H1 (cell line): ENCODE data around the gene CGA. TPM values are rescaled to one million over a fixed set of nuclear protein-coding genes. Genes with fewer than 3 reads are reported as not detected.

Source experiments
- CTCF ChIA-PET: fragments of 300-600 bp; sonication (Branson Sonifier 250); formaldehyde crosslinking; loops from one replicate; lab custom pipeline; 2021; ENCODE audit not compliant: partially characterized antibody; lab: Charles Lee
- POLR2A ChIA-PET: fragments of 300-600 bp; sonication (Branson Sonifier 250); formaldehyde crosslinking; loops from one replicate; lab custom pipeline; 2021; ENCODE audit warnings: inconsistent platforms; ENCODE audit not compliant: partially characterized antibody; lab: Charles Lee
- DNase-seq, 2 experiments: peaks; one replicate each; pipeline versions ENCODE4 v3.0.0 to v3.0.0-alpha.2; 2010 to 2022; ENCODE audit warnings: low spot score in 2 of 2, low read depth in 1 of 2, mixed read lengths in 1 of 2
- FAIRE-seq: peaks from 2 replicates; lab custom pipeline; 2011; peaks lifted over from hg19 to GRCh38; lab: Jason Lieb, UNC
- H2AFZ ChIP-seq: 2 replicates; pipeline ENCODE4 v1.8.1; 2012; ENCODE audit warnings: low read length, inconsistent platforms
- H2AK5ac ChIP-seq: 2 replicates; pipeline ENCODE4 v1.6.1; 2013; ENCODE audit warnings: low read depth, low read length
- H2BK120ac ChIP-seq: replicated peaks from 2 replicates; pipeline ENCODE3; 2013; ENCODE audit warnings: low read depth, low read length, inconsistent platforms
- H2BK12ac ChIP-seq: 2 replicates; pipeline ENCODE4 v1.6.1; 2013; ENCODE audit warnings: low read depth, low read length
- H2BK15ac ChIP-seq: 2 replicates; pipeline ENCODE4 v1.6.1; 2013; ENCODE audit warnings: low read length
- H2BK20ac ChIP-seq: 2 replicates; pipeline ENCODE4 v1.6.1; 2013; ENCODE audit warnings: low read length
- H2BK5ac ChIP-seq: 2 replicates; pipeline ENCODE4 v1.6.1; 2013; ENCODE audit warnings: low read depth, low read length
- H3K14ac ChIP-seq: 2 replicates; pipeline ENCODE4 v1.6.1; 2013; ENCODE audit warnings: inconsistent platforms; ENCODE audit not compliant: insufficient read length
- H3K18ac ChIP-seq: 2 replicates; pipeline ENCODE4 v1.6.1; 2013; ENCODE audit warnings: low read length; ENCODE audit errors: extremely low read depth
- H3K23ac ChIP-seq: 2 replicates; pipeline ENCODE4 v1.6.1; 2013; ENCODE audit warnings: inconsistent platforms; ENCODE audit not compliant: insufficient read length
- H3K23me2 ChIP-seq: 2 replicates; pipeline ENCODE4 v1.6.1; 2013; ENCODE audit warnings: low read depth, low read length
- H3K27ac ChIP-seq: 2 replicates; pipeline ENCODE4 v1.6.1; 2011; ENCODE audit warnings: low read depth, low read length, inconsistent platforms
- H3K27me3 ChIP-seq, 4 experiments: replicated peaks in 1 of 4; 1 replicate in 1 of 4; 2 replicates in 3 of 4; pipeline versions ENCODE4 v1.6.1 to v1.8.1; 2011 to 2013; ENCODE audit warnings: low read length in 3 of 4, mild to moderate bottlenecking in 3 of 4, inconsistent platforms in 2 of 4, mixed read lengths in 2 of 4, moderate library complexity in 1 of 4; ENCODE audit not compliant: control insufficient read depth in 3 of 4, insufficient read depth in 3 of 4; ENCODE audit errors: extremely low read depth in 1 of 4
- H3K36me3 ChIP-seq, 4 experiments: 2 replicates each; pipeline versions ENCODE4 v1.6.1 to v1.8.1; 2011 to 2013; ENCODE audit warnings: mild to moderate bottlenecking in 4 of 4, low read length in 3 of 4, moderate library complexity in 2 of 4, control low read depth in 1 of 4, inconsistent platforms in 1 of 4; ENCODE audit not compliant: insufficient read depth in 4 of 4, control insufficient read depth in 2 of 4
- H3K4ac ChIP-seq: replicated peaks from 2 replicates; pipeline ENCODE3; 2013; ENCODE audit warnings: low read length, low read depth, mixed read lengths, inconsistent platforms; ENCODE audit not compliant: insufficient read length
- H3K4me1 ChIP-seq, 4 experiments: replicated peaks in 1 of 4; 1 replicate in 1 of 4; 2 replicates in 3 of 4; pipeline versions ENCODE4 v1.6.1 to v1.8.1; 2011 to 2013; ENCODE audit warnings: low read length in 3 of 4, inconsistent platforms in 2 of 4, mixed read lengths in 1 of 4; ENCODE audit not compliant: insufficient read depth in 4 of 4, control insufficient read depth in 3 of 4
- H3K4me2 ChIP-seq, 2 experiments: 2 replicates each; pipeline versions ENCODE4 v1.6.1 to v1.8.1; 2011 to 2013; ENCODE audit warnings: low read depth in 2 of 2, low read length in 2 of 2, control low read depth in 1 of 2, inconsistent platforms in 1 of 2, mild to moderate bottlenecking in 1 of 2; ENCODE audit not compliant: insufficient read depth in 1 of 2
- H3K4me3 ChIP-seq, 4 experiments: fragments of 200-600, 300-600 bp in 1 of 4; sonication (generic), shearing (Covaris generic), sonication (Bioruptor Twin) in 1 of 4; 2 replicates each; pipeline versions ENCODE4 v1.5.1 to v1.8.1; 2011 to 2016; ENCODE audit warnings: low read length in 4 of 4, low read depth in 3 of 4, control low read depth in 2 of 4, inconsistent platforms in 2 of 4, mild to moderate bottlenecking in 2 of 4, mixed read lengths in 1 of 4, moderate library complexity in 1 of 4; ENCODE audit not compliant: insufficient read depth in 2 of 4; ENCODE audit errors: extremely low read depth in 1 of 4
- H3K56ac ChIP-seq: replicated peaks from 2 replicates; pipeline ENCODE3; 2013; ENCODE audit warnings: low read depth, mild to moderate bottlenecking, mixed read lengths, low read length, inconsistent platforms; ENCODE audit not compliant: insufficient read length
- H3K79me1 ChIP-seq: 2 replicates; pipeline ENCODE4 v1.6.1; 2013; ENCODE audit warnings: low read depth, low read length, control low read depth
- H3K79me2 ChIP-seq, 2 experiments: 2 replicates each; pipeline versions ENCODE4 v1.6.1 to v1.8.1; 2012 to 2013; ENCODE audit warnings: low read length in 2 of 2, mild to moderate bottlenecking in 2 of 2, inconsistent platforms in 1 of 2; ENCODE audit not compliant: insufficient read depth in 2 of 2, control insufficient read depth in 1 of 2
- H3K9ac ChIP-seq, 4 experiments: replicated peaks in 1 of 4; 1 replicate in 1 of 4; 2 replicates in 3 of 4; pipeline versions ENCODE4 v1.6.1 to v1.8.1; 2011 to 2013; ENCODE audit warnings: low read depth in 3 of 4, low read length in 3 of 4, control low read depth in 2 of 4, mild to moderate bottlenecking in 2 of 4, moderate library complexity in 2 of 4, inconsistent platforms in 1 of 4; ENCODE audit errors: extremely low read depth in 1 of 4
- H3K9me3 ChIP-seq, 2 experiments: 2 replicates each; pipeline versions ENCODE4 v1.6.1 to v1.8.1; 2012 to 2013; ENCODE audit warnings: mild to moderate bottlenecking in 2 of 2, moderate library complexity in 2 of 2, control low read depth in 1 of 2, inconsistent platforms in 1 of 2, low read depth in 1 of 2, low read length in 1 of 2, mixed read lengths in 1 of 2; ENCODE audit not compliant: insufficient read depth in 2 of 2
- H4K20me1 ChIP-seq, 2 experiments: replicated peaks in 1 of 2; 2 replicates each; pipeline versions ENCODE3 to v1.8.1; 2011 to 2013; ENCODE audit warnings: inconsistent platforms in 2 of 2, low read length in 2 of 2, mild to moderate bottlenecking in 1 of 2; ENCODE audit not compliant: insufficient read depth in 2 of 2, control insufficient read depth in 1 of 2
- H4K5ac ChIP-seq: 2 replicates; pipeline ENCODE4 v1.6.1; 2013; ENCODE audit warnings: low read length, low read depth, mixed read lengths, inconsistent platforms; ENCODE audit not compliant: insufficient read length
- H4K8ac ChIP-seq: 2 replicates; pipeline ENCODE4 v1.8.0; 2013; ENCODE audit warnings: mild to moderate bottlenecking, moderate library complexity, low read length, inconsistent platforms; ENCODE audit not compliant: insufficient read depth; ENCODE audit errors: extremely low read depth
- H4K91ac ChIP-seq: replicated peaks from 2 replicates; pipeline ENCODE3; 2013; ENCODE audit warnings: low read length, mixed read lengths, inconsistent platforms; ENCODE audit not compliant: insufficient read length
- CBX8 ChIP-seq: fragments of 300-800, 300-1000 bp; sonication (generic); IDR thresholded peaks from 2 replicates; pipeline ENCODE4 v1.7.1; 2016; ENCODE audit warnings: low read depth, low read length, borderline replicate concordance
- HDAC2 ChIP-seq, 2 experiments: fragments of 300-600 bp in 1 of 2; sonication (generic) in 1 of 2; IDR thresholded peaks; 2 replicates each; pipeline ENCODE4 v1.6.1; 2011 to 2012; ENCODE audit warnings: low read depth in 2 of 2, low read length in 2 of 2, mild to moderate bottlenecking in 2 of 2, moderate library complexity in 2 of 2, borderline replicate concordance in 1 of 2, inconsistent platforms in 1 of 2
- SP4 ChIP-seq: IDR thresholded peaks from 2 replicates; pipeline ENCODE4 v1.6.1; 2012; ENCODE audit warnings: low read length, inconsistent platforms
- WGBS, 2 experiments: shearing (Covaris generic) in 1 of 2; methylation state at CpG; one replicate each; pipeline versions ENCODE4 v1.1.6 to v1.1.7; 2013 to 2015; ENCODE audit warnings: low lambda C conversion rate in 2 of 2, mixed read lengths in 2 of 2, inconsistent platforms in 1 of 2, low coverage in 1 of 2, missing lambda C conversion rate in 1 of 2; ENCODE audit not compliant: insufficient replicate concordance in 2 of 2, insufficient coverage in 1 of 2, insufficient read length in 1 of 2; ENCODE audit errors: extremely low coverage in 1 of 2, missing lambda C conversion rate in 1 of 2; 5-methylcytosine and 5-hydroxymethylcytosine counted together
- polyA plus RNA-seq, 7 experiments: library from polyadenylated mRNA; depleted of rRNA in 3 of 7; stranded (reverse) in 5 of 7; unstranded in 2 of 7; fragments of >200 nt in 5 of 7; fragments of 200-250 nt in 2 of 7; gene quantifications; 1 replicate in 5 of 7; 2 replicates in 1 of 7; 4 replicates in 1 of 7; pipeline versions ENCODE4 v1.2.1 to v1.2.3, GENCODE V29; 2011 to 2013; ENCODE audit warnings: missing spikeins in 2 of 7, mixed read lengths in 2 of 7
- total RNA-seq: library from RNA; stranded (reverse); fragmentation: NEBNext Ultra II Directional; extraction: Animal tissue kit (Norgen Biotek cat#: 25700); gene quantifications from 2 replicates; pipeline ENCODE4 v1.2.1, GENCODE V29; 2021

Gene CGA
- total and polyA plus RNA-seq, 2 of the 8 experiments (the other 6 are each of a cell fraction or from before 2014, with no cell fraction given): not detected

DNA sequence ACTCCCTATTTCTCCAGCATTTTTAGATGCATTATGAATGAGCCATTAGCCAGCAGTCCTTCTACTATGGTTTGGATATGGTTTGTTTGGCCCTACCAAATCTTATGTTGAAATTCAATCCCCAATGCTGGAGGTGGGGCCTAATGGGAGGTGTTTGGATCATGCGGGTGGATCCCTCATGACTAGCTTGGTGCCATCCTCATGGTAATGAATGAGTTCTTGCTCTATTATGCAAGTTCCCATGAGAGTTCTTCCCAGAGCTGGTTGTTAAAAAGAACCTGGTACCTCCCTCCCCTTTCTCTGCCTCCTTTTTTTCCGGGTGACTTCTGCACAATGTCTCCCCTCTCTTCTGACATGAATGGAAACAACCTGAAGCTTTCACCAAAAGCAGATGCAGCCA, 6.2 kb upstream of the CGA start:
- no peaks in the 10 kb centered on the region for H3K36me3 ChIP-seq
- no peak overlapping the region for H3K9ac ChIP-seq
- H2BK20ac ChIP-seq: no peak overlapping the region
- H3K4ac ChIP-seq: no peak overlapping the region
- no peak overlapping the region for H3K4me2 ChIP-seq
- H2BK12ac ChIP-seq: no peak overlapping the region
- no peak overlapping the region for H2BK120ac ChIP-seq
- no peak overlapping the region for H3K18ac ChIP-seq
- no peak overlapping the region for H3K56ac ChIP-seq
- H3K79me1 ChIP-seq: no peaks in the 10 kb centered on the region
- no peak overlapping the region for H4K5ac ChIP-seq
- no peak overlapping the region for H2BK15ac ChIP-seq
- H4K20me1 ChIP-seq: no peaks in the 10 kb centered on the region
- ChIA-PET POLR2A (no interaction called here), CTCF (interaction anchor here (2.4 kb wide), 1 partner anchor 23 kb away, joined by 10 read pairs; no protein-coding TSS in a partner anchor)
- no peaks in the 10 kb centered on the region for H3K79me2 ChIP-seq
- no peaks in the 10 kb centered on the region for H3K23me2 ChIP-seq
- H3K27me3 ChIP-seq: no peaks in the 10 kb centered on the region
- H3K9me3 ChIP-seq: no peaks in the 10 kb centered on the region
- WGBS, 2 experiments: 81% methylated on average over 2 of the region's 2 CpGs; no CpG with 5 or more reads in 1 of the 2 experiments
- H2AFZ ChIP-seq: no peak overlapping the region; the same call in 1 of the 2 replicates
- DNase-seq (no peak), FAIRE-seq (no peak)
- H2BK5ac ChIP-seq: no peak overlapping the region
- H3K4me3 ChIP-seq: no peak overlapping the region
- H4K8ac ChIP-seq: no peak overlapping the region
- TF ChIP-seq HDAC2 (IDR thresholded peaks at IDR 0.05; ENCODE audit: borderline replicate concordance in 1 of 2, low read depth in 2 of 2, low read length in 2 of 2): no peak
- TF ChIP-seq SP4: no peak
- TF ChIP-seq CBX8: no peak
- no peak overlapping the region for H3K27ac ChIP-seq
- no peak overlapping the region for H3K23ac ChIP-seq
- H3K4me1 ChIP-seq: no peaks in the 10 kb centered on the region
- no peak overlapping the region for H2AK5ac ChIP-seq
- no peak overlapping the region for H3K14ac ChIP-seq
- no peak overlapping the region for H4K91ac ChIP-seq
